Measurements from ENCODE around the gene DMRTA2. TPM values are rescaled to one million over a fixed set of nuclear protein-coding genes. Genes with fewer than 3 reads are reported as not detected.

DMRTA2 gene
- total and polyA plus RNA-seq, 9 of the 15 experiments (the other 6 are each of a cell fraction or from before 2014, with no cell fraction given): not detected

GRCh38 chr1:50415235-50416149 is 7.8 kb downstream of the DMRTA2 start:
- no TSS peak for BruUV-seq (replicated peaks)
- TF ChIP-seq ZC3H8 (IDR thresholded peaks at IDR 0.05): no peak
- TF ChIP-seq DLX4 (CRISPR knock-in tag; IDR thresholded peaks at IDR 0.05): no peak
- no peak for TF ChIP-seq KLF10 (CRISPR knock-in tag; IDR thresholded peaks at IDR 0.05)
- TF ChIP-seq KLF6 (CRISPR knock-in tag; IDR thresholded peaks at IDR 0.05; ENCODE audit: borderline replicate concordance): no peak
- no peak for TF ChIP-seq RBM17 (IDR thresholded peaks at IDR 0.05; ENCODE audit: borderline replicate concordance, low read depth, low read length)
- no peak for TF ChIP-seq SFPQ (IDR thresholded peaks at IDR 0.05; ENCODE audit: low read depth, low read length)
- TF ChIP-seq PTBP1 (IDR thresholded peaks at IDR 0.05; ENCODE audit: low read depth, low read length): no peak
- Histone ChIP-seq H3K27ac (ENCODE audit: extremely low read depth, low read depth, low read length) (no peak overlapping the region), H2AFZ (ENCODE audit: low read depth, low read length) (no peak overlapping the region), H4K20me1 (replicated peaks; ENCODE audit: control insufficient read depth, insufficient read depth, low read length) (0 out of 2 replicates have a peak, but pooled peaks cover 3% of the 10 kb centered on the region), H3K36me3 (ENCODE audit: control insufficient read depth, insufficient read depth, low read length) (no peaks in the 10 kb centered on the region), H3K9me1 (ENCODE audit: control insufficient read depth, insufficient read depth, low read length) (no peaks in the 10 kb centered on the region), H3K4me2 (ENCODE audit: insufficient read depth, low read length) (no peak overlapping the region), H3K79me2 (ENCODE audit: control insufficient read depth, insufficient read depth, low read length) (no peaks in the 10 kb centered on the region), H3K9me3 (replicated peaks; ENCODE audit: control insufficient read depth, insufficient read depth, low read depth, low read length) (no peaks in the 10 kb centered on the region), H3K9ac (ENCODE audit: insufficient read depth in 1 of 2, low read depth in 2 of 2, low read length in 2 of 2) (no peak overlapping the region), H3K4me1 (replicated peaks in 1 of 2; ENCODE audit: control insufficient read depth in 2 of 2, insufficient read depth in 2 of 2, low read length in 2 of 2) (peaks cover 0 to 27% of the 10 kb centered on the region in 2 experiments; a peak in 1 of 5 replicates), H3K27me3 (ENCODE audit: control insufficient read depth in 2 of 2, insufficient read depth in 2 of 2, low read length in 2 of 2) (peaks cover 57 to 68% of the 10 kb centered on the region in 2 experiments), H3K4me3 (no peak overlapping the region)
- CTCF ChIA-PET (ENCODE audit: low intra/inter-chr PET ratio): no interaction called here
- POLR2A ChIA-PET: no interaction called here
- WGBS (ENCODE audit: insufficient coverage, low coverage, missing lambda C conversion rate): 5% methylated on average over 56 of the region's 56 CpGs
- in situ Hi-C loops (cut with MboI) (no loop called here), intact Hi-C loops (cut with micrococcal nuclease) (no loop called here)
- DNase-seq (ENCODE audit: extremely low read depth in 1 of 4, low spot score in 3 of 4) (peak in 3 of 4 experiments; percentile 8 to 10 (median 9)), FAIRE-seq (no peak), ATAC-seq (no peak; the same call in none of the 3 replicates)
